GM12865 (cell line): ENCODE data around the gene KIF5A.
A peak's percentile ranks its signal among the peaks of the same experiment; 100 is the strongest.

ENCODE experiments used
- DNase-seq: peaks from one replicate; pipeline ENCODE4 v3.0.0; 2010; ENCODE audit warnings: low read depth
- H3K4me3 ChIP-seq: 2 replicates; pipeline ENCODE4 v1.5.1; 2011; ENCODE audit warnings: mild to moderate bottlenecking, low read depth, low read length, control low read depth
- TF ChIP-seq, protein P1 (sequence below): IDR thresholded peaks from 2 replicates; pipeline ENCODE4 v1.5.1; 2011; ENCODE audit warnings: low read length, control low read depth, low read depth, inconsistent platforms; ENCODE audit not compliant: insufficient read depth; ENCODE audit errors: missing control alignments

Gene KIF5A

DNA sequence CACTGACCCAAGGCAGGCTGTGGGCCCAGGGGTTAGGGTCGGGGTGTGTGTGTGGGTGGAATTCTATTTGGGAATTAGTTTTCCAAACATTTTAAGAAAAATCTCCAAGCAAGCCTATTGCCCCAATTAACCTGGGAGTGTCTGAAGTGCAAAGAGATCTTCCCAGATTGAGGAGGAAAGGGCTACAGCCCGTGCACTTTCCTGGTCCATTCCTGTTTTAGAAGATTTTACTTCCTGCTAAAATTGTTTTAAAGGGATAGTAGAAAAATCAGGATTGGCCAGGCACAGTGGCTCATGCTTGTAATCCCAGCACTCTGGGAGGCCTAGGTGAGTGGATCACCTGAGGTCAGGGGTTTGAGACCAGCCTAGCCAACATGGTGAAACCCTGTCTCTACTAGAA lies 8.1 kb upstream of the KIF5A start:
- no peak overlapping the region for H3K4me3 ChIP-seq
- TF ChIP-seq, protein P1, sequence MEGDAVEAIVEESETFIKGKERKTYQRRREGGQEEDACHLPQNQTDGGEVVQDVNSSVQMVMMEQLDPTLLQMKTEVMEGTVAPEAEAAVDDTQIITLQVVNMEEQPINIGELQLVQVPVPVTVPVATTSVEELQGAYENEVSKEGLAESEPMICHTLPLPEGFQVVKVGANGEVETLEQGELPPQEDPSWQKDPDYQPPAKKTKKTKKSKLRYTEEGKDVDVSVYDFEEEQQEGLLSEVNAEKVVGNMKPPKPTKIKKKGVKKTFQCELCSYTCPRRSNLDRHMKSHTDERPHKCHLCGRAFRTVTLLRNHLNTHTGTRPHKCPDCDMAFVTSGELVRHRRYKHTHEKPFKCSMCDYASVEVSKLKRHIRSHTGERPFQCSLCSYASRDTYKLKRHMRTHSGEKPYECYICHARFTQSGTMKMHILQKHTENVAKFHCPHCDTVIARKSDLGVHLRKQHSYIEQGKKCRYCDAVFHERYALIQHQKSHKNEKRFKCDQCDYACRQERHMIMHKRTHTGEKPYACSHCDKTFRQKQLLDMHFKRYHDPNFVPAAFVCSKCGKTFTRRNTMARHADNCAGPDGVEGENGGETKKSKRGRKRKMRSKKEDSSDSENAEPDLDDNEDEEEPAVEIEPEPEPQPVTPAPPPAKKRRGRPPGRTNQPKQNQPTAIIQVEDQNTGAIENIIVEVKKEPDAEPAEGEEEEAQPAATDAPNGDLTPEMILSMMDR = no peak
- no peak for DNase-seq

DNA sequence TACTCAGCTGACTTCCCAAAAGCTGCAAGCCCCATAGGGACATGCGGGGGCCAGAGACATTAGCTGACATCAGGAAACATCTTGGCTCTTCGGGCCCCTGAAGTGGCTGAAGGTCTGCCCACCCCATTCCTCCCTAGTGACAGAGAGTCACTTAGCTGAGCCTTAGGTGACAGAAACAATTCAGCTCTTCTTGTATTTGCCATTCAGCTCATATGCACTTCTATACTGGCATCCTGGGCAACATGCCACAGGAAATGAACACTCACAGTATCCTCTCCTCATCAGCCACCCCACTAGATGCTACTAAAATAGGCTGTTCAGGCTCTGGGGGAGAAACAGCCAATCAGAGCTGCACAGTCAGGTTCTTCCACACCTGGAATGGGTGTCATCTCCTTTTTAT lies 6.3 kb upstream of the KIF5A start:
- H3K4me3 ChIP-seq = no peak overlapping the region
- TF ChIP-seq, protein P1 = no peak
- DNase-seq = no peak

DNA sequence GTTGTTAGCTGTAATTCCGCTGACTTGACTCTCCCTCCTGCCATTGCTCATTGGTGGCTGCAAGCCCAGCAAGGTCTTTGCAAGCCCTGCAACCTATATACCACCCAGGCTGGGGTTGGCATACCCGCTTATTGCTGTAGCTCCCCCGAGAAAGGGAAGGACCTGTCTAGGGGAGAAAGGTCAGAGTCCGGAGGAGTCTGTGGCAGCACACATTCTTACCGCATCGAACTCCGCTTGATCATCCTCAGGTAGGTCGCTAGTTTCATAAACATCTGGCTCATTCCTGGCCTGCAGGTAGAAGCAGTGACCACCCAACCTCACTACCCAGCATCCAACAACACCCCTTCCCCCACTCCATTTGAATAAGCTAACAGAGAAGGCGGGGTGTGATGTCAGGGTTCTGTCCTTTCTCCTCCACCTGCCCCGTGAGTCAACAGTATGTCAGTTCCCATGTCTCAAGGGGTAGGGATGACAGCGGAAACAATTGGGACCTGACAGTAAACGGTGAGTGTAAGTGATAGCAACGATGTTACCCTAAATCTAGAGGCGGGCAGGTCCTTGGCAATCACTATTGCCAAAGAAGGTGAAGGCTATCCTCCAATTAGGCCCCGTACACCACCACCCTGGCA lies 3.9 kb upstream of the KIF5A start:
- DNase-seq = no peak
- TF ChIP-seq, protein P1 = no peak
- peak overlapping the region; percentile 75 for H3K4me3 ChIP-seq

DNA sequence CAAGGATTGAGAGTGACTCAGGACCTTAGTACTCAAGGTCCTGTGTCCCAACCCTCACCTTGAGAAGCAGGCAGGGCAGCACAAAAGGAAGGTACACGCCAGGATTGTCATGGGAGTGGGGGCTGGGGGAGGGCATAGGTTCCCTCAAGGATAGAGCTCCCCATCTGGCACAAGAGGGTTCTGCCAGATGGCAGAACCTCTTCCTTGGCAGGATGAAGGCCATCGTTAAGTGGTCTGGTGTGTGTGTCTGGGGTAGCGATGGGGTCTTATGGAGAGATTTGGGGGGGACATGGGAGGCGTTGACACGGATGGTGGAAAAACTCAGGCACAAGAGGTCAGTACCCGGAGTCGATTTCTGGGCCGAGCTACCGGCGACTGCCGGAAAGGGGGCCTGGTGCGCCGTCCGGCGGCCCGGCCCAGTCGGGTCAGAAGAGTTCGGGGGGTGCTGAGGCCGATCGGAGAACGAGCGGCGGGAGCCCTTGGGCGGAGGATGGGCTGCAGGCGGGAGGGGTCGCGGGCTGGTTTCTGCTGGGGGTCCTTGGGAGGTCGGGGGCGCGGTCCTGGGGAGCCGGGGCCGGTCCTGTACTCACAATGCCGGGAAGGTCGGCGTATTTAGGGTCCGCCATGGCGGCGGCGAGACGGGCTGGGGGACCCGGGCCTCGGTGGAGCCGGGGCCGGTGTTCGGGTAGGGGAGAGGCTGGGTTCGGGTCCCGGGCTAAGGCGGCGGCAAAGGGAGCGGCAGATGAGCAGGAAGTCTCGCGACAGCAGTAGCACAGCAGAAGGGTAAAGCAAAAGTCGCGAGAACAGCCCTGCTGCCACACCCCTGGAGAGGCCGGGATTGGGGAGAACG lies 3.2 kb upstream of the KIF5A start, which contains the start of gene DCTN2:
TSS of gene DCTN2 (minus strand) at position 755 of the 850 bp plus-strand sequence. CDS start at position 626, 129 bp downstream.
- peak within 1 kb of the TSS; percentile 75 for H3K4me3 ChIP-seq
- peak; percentile 98 for DNase-seq
- TF ChIP-seq, protein P1 = no peak

DNA sequence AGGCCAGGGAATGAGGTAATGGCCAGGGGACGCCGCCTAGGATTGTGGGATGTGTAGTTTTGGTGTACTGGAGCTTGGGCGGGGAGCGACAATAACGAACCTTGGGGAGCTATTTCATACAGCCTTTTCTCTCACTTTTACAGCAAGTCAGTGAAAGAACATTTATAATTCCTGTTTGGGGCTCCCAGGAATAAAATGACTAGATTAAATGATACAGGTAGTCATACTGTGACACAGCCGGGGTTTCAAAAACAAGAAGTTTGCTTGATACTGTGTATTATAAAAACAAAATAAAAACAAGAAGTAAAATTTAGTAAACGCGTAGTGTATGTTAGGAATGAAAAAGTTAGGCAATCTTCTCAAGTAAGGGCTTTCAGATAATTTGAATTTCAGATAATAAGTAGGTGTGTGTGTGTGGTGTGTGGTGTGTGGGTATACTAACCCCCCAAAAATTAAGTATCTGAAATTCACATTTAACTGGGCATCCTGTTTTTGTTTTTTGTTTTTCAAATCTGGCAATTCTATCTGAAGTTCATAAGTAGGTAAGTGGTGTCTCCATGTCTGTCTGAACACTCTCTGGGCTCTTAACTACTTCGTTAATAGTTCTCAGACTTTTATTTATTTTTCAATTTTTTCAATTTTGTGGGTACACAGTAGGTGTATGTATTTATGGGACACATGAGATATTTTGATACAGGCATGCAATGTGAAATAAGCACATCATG lies 2.4 kb upstream of the KIF5A start:
- peak overlapping the region; percentile 75 for H3K4me3 ChIP-seq
- no peak for DNase-seq
- TF ChIP-seq, protein P1 = no peak

DNA sequence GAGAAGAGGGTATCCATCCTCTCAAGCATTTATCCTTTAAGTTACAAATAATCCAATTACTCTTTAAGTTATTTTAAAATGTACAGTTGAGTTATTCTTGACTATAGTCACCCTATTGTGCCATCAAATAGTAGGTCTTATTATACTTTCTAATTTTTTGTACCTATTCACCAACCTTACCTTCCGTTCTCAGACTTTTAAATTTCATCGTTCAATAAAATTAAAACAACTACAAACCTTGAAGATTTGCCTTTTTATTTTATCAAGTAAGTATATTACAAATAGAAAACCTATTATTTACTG lies 1.9 kb upstream of the KIF5A start:
- TF ChIP-seq, protein P1 = no peak
- no peak overlapping the region for H3K4me3 ChIP-seq
- no peak for DNase-seq
